22Rv1 (cell line): ENCODE data around the gene SMPX.

Experiments used
- CTCF ChIP-seq: fragments of 450-650 bp; IDR thresholded peaks from 2 replicates; pipeline ENCODE4 v1.5.1; 2017; ENCODE audit warnings: mild to moderate bottlenecking
- ZFX ChIP-seq: fragments of 450-650 bp; IDR thresholded peaks from 2 replicates; pipeline ENCODE4 v1.6.1; 2017; ENCODE audit warnings: antibody characterized with exemption, borderline replicate concordance

- TF ChIP-seq CTCF = no peak
- no peak for TF ChIP-seq ZFX
These were observed 40.8 kb upstream of the SMPX start for GRCh38 chrX:21798677-21799219.
